A549 treated with DMSO at 1 μM for 4 hours (cell line): ENCODE results near the gene ZBTB7C. TPM values are rescaled to one million over a fixed set of nuclear protein-coding genes. Genes with fewer than 3 reads are reported as not detected.

ENCODE experiments used
- total RNA-seq: library from RNA; stranded (reverse); fragments of 200-300 nt; extraction: Qiagen RNA extraction; gene quantifications from 5 replicates; pipeline ENCODE4 v1.2.3, GENCODE V29; 2022; ENCODE audit warnings: low read depth

ZBTB7C gene
- total RNA-seq: 0.03 to 0.11 TPM (median 0.05 TPM) in 5 replicates

GRCh38 chr18:48408727-48409590, at the start of gene ZBTB7C:
Gene ZBTB7C, minus strand, starts transcription at chr18:48409383.

Other genes with a start within 250 kb of the ZBTB7C start
- 13.2 to 16.9 TPM (median 14.8 TPM) in 5 replicates for gene CTIF, start 129.6 kb upstream of the ZBTB7C start, total RNA-seq